Measurements from ENCODE around the gene PLEKHG1. TPM values are rescaled to one million over a fixed set of nuclear protein-coding genes. Genes with fewer than 3 reads are reported as not detected.

The PLEKHG1 gene
- polyA plus RNA-seq, 2 of the 4 experiments (the other 2 are of a cell fraction): 0.17 to 0.93 TPM

GRCh38 chr6:150635906-150636514, 36.3 kb downstream of the PLEKHG1 start (continued):
- TF ChIP-seq MAFK (IDR thresholded peaks at IDR 0.05; ENCODE audit: partially characterized antibody): no peak
- TF ChIP-seq RFX5 (IDR thresholded peaks at IDR 0.05): no peak
- no peak for TF ChIP-seq CBX8 (IDR thresholded peaks at IDR 0.05)
- no peak for TF ChIP-seq ZSCAN20 (CRISPR knock-in tag; IDR thresholded peaks at IDR 0.05)
- no peak for TF ChIP-seq CHD4 (IDR thresholded peaks at IDR 0.05; ENCODE audit: borderline replicate concordance)

GRCh38 chr6:150636808-150637207, 37.1 kb downstream of the PLEKHG1 start:
- TF ChIP-seq GATA3 (IDR thresholded peaks at IDR 0.05; ENCODE audit: borderline replicate concordance): no peak
- no peak for TF ChIP-seq BHLHE40 (IDR thresholded peaks at IDR 0.05; ENCODE audit: low read depth, low read length)
- no peak for TF ChIP-seq POLR2A (IDR thresholded peaks at IDR 0.05; ENCODE audit: low read length)
- TF ChIP-seq TFCP2L1 (CRISPR knock-in tag; IDR thresholded peaks at IDR 0.05): no peak
- no peak for TF ChIP-seq MAFK (IDR thresholded peaks at IDR 0.05; ENCODE audit: partially characterized antibody)
- no peak for TF ChIP-seq ZC3H11A (IDR thresholded peaks at IDR 0.05)
- TF ChIP-seq CHD2 (IDR thresholded peaks at IDR 0.05; ENCODE audit: low read length, partially characterized antibody): no peak
- no peak for TF ChIP-seq HMGXB4 (CRISPR knock-in tag; IDR thresholded peaks at IDR 0.05; ENCODE audit: borderline replicate concordance)
- TF ChIP-seq RCOR1 (IDR thresholded peaks at IDR 0.05; ENCODE audit: low read depth, low read length): no peak
- TF ChIP-seq MAX (IDR thresholded peaks at IDR 0.05): no peak
- no peak for TF ChIP-seq EHMT2 (IDR thresholded peaks at IDR 0.05; ENCODE audit: low read depth)
- no peaks in the 10 kb centered on the region for H3K9me3 ChIP-seq
- WGBS (ENCODE audit: missing lambda C conversion rate): 86% methylated on average over 1 of the region's 1 CpG
- H3K4me2 ChIP-seq: no peak overlapping the region
- FAIRE-seq (no peak), ATAC-seq (no peak), DNase-seq (ENCODE audit: low read depth in 1 of 2, low spot score in 1 of 2) (no peak)
- H3K27ac ChIP-seq: no peak overlapping the region
- H3K4me3 ChIP-seq: no peak overlapping the region
- CTCF ChIA-PET: no interaction called here
- no peaks in the 10 kb centered on the region for H3K4me1 ChIP-seq
- POLR2A ChIA-PET: no interaction called here

GRCh38 chr6:150637266-150637665, 37.6 kb downstream of the PLEKHG1 start:
- FAIRE-seq: no peak
- ChIA-PET CTCF (no interaction called here), POLR2A (no interaction called here)
- DNase-seq (ENCODE audit: low read depth in 1 of 2, low spot score in 1 of 2): no peak
- TF ChIP-seq MAX (IDR thresholded peaks at IDR 0.05) (no peak), RFX5 (IDR thresholded peaks at IDR 0.05) (no peak), USF2 (IDR thresholded peaks at IDR 0.05) (no peak), SMC3 (IDR thresholded peaks at IDR 0.05) (no peak), JUN (IDR thresholded peaks at IDR 0.05) (no peak), CBX2 (IDR thresholded peaks at IDR 0.05; ENCODE audit: borderline replicate concordance, low read depth) (no peak), FOSL2 (IDR thresholded peaks at IDR 0.05) (no peak), FOSL2 (CRISPR knock-in tag; IDR thresholded peaks at IDR 0.05) (no peak), RNF2 (IDR thresholded peaks at IDR 0.05; ENCODE audit: borderline replicate concordance, low read depth) (no peak), EHMT2 (IDR thresholded peaks at IDR 0.05; ENCODE audit: low read depth) (no peak), RARB (CRISPR knock-in tag; IDR thresholded peaks at IDR 0.05) (no peak), PHF8 (IDR thresholded peaks at IDR 0.05; ENCODE audit: borderline replicate concordance, low read depth) (no peak), HMGXB4 (CRISPR knock-in tag; IDR thresholded peaks at IDR 0.05; ENCODE audit: borderline replicate concordance) (no peak), POLR2A (IDR thresholded peaks at IDR 0.05; ENCODE audit: low read length) (no peak), KDM1A (IDR thresholded peaks at IDR 0.05; ENCODE audit: low read depth) (no peak), PBX3 (IDR thresholded peaks at IDR 0.05) (no peak), CEBPB (IDR thresholded peaks at IDR 0.05) (no peak)
- no peak overlapping the region for H3K27ac ChIP-seq
- ATAC-seq: no peak
- H3K4me2 ChIP-seq: no peak overlapping the region
- H3K9me3 ChIP-seq: no peaks in the 10 kb centered on the region
- no peak overlapping the region for H3K4me3 ChIP-seq
- 50% methylated on average over 1 of the region's 1 CpG for WGBS (ENCODE audit: missing lambda C conversion rate)
- no peaks in the 10 kb centered on the region for H3K4me1 ChIP-seq
